NCI-H1105 (cell line): ENCODE measurements around the gene FHIT.

Source experiments
- DNase-seq: peaks from one replicate; lab custom pipeline; 2025; lab: John Stamatoyannopoulos, UW

The FHIT gene

GRCh38 chr3:60839246-60839645 lies 412.0 kb downstream of the FHIT start:
- DNase-seq = no peak

- no peak for DNase-seq
These were observed 415.5 kb downstream of the FHIT start for GRCh38 chr3:60835796-60836195.

- DNase-seq = no peak
These were observed 422.2 kb downstream of the FHIT start for GRCh38 chr3:60829058-60829457.

- no peak for DNase-seq
These were observed 423.6 kb downstream of the FHIT start for GRCh38 chr3:60827666-60828065.

- DNase-seq = no peak
These were observed 424.7 kb downstream of the FHIT start for GRCh38 chr3:60826511-60826910.

- no peak for DNase-seq
These were observed 438.8 kb downstream of the FHIT start for GRCh38 chr3:60812502-60812901.

GRCh38 chr3:60810881-60811280 lies 440.4 kb downstream of the FHIT start:
- no peak for DNase-seq

- DNase-seq = no peak
These were observed 441.2 kb downstream of the FHIT start for GRCh38 chr3:60809857-60810610.

- no peak for DNase-seq
These were observed 447.8 kb downstream of the FHIT start for GRCh38 chr3:60803216-60804173.

GRCh38 chr3:60801307-60801706 lies 449.9 kb downstream of the FHIT start:
- no peak for DNase-seq

- DNase-seq = no peak
These were observed 452.8 kb downstream of the FHIT start for GRCh38 chr3:60798456-60798855.

- no peak for DNase-seq
These were observed 458.9 kb downstream of the FHIT start for GRCh38 chr3:60792249-60792852.

- no peak for DNase-seq
These were observed 463.1 kb downstream of the FHIT start for GRCh38 chr3:60788185-60788584.

- no peak for DNase-seq
These were observed 469.3 kb downstream of the FHIT start for GRCh38 chr3:60781935-60782334.

- no peak for DNase-seq
These were observed 471.6 kb downstream of the FHIT start for GRCh38 chr3:60779637-60780036.

- no peak for DNase-seq
These were observed 475.3 kb downstream of the FHIT start for GRCh38 chr3:60775985-60776384.

- DNase-seq = no peak
These were observed 476.6 kb downstream of the FHIT start for GRCh38 chr3:60774617-60775016.

- no peak for DNase-seq
These were observed 478.7 kb downstream of the FHIT start for GRCh38 chr3:60772584-60772983.

- DNase-seq = no peak
These were observed 479.5 kb downstream of the FHIT start for GRCh38 chr3:60771766-60772165.

GRCh38 chr3:60770532-60770931 lies 480.7 kb downstream of the FHIT start:
- DNase-seq = no peak

GRCh38 chr3:60767536-60767935 lies 483.7 kb downstream of the FHIT start:
- DNase-seq = no peak

- no peak for DNase-seq
These were observed 485.5 kb downstream of the FHIT start for GRCh38 chr3:60765776-60766175.

GRCh38 chr3:60764870-60765269 lies 486.4 kb downstream of the FHIT start:
- no peak for DNase-seq
